GM12873 (cell line): ENCODE results near the gene USP32.

Experiments used
- CTCF ChIP-seq: IDR thresholded peaks from 2 replicates; pipeline ENCODE4 v1.5.1; 2012; ENCODE audit warnings: low read depth, mild to moderate bottlenecking, moderate library complexity, low read length, control low read depth; ENCODE audit not compliant: insufficient read depth; ENCODE audit errors: missing control alignments

USP32 gene

GRCh38 chr17:60392845-60393702 is 1.1 kb upstream of the USP32 start:
- TF ChIP-seq CTCF = no peak

DNA sequence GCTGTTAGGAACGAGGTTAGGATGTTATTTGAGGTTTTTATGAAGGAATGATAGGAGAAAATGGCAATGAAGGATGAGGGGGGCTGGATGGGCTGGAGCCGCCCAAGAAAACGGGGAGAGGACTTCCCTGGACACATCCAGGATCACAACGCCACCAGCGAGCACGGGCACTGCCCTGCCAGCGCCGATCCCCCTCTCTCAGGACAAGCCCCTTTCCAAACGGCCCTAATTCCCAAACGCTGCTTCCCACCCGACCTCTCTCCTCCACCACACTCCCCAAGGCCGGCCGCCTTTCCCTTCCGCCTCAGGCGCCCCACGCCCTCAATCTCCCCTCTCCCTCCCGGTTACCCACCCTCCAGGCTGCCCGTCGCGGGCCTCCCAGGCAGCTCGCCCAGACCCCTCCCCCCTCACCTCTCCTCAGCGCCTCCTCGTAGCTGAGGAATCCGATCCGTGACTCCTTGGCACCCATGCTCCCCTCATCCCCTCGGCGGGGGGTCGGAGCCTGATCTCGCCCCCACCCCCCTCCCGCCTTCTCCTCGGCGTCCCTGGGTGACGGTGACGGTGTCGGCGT is 377 bp downstream of the USP32 start:
- no peak for TF ChIP-seq CTCF

DNA sequence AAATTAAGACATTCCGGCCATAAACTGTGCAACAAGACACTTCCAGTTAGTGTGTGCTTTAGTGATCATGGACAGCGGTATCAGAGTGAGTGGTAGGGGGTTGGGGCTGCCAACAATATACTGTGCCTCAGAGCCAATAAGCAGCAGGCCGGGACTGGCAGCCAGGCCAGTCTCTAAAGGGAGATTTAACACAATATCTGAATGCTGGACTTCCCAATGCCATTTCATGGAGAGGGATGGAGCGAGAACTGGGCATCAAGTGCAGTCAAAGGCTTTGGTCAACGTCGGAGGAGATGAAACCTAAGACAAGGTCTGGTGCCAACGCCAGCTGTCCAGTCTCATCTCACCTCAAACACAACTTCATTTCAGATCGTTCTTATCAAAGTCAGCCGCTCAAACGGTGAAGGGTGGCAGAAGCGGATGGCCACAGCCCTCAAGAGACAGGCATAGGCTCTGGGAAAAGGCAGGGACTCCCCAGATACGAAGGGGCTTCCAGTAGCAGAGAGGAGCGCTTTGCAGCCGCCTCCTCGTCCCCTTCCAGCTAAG is 935 bp downstream of the USP32 start:
- TF ChIP-seq CTCF = no peak

DNA sequence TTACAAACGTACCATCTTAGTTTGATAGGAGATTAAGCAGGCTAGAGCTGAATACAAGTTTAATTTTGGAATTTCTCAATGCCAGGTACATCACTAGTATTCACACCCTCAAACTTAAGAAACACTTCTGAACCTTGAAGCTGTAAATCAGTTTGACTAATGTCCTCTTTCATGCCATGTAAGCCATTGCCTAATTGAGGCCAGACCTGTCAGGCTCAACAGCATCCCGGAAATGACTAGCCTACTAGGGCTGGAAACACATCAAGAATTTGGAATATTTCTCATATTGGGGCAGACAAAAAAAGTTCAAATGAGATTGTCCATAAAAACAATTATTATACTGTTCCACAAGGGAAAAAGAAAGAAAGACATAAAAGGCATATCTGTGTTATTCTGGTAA is 1.7 kb downstream of the USP32 start:
- no peak for TF ChIP-seq CTCF

DNA sequence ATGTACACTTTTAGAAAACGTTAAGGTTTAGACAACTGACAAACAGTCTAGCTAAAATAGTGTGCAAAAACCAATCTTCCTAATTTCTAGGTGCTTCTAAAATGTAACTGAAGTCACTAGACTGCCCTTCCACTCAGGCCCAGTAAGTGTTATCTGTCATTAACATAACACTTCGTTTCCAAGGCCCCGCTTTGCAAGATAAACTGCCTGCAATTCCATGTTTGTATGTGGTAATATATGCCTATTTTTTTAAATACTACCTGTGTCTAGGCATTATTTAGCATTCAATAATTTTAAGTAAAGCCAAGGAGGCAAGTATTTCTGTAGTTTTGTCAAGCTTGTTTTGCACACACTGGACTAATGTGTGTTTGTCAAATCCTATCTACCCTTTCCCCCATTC is 3.2 kb downstream of the USP32 start:
- no peak for TF ChIP-seq CTCF

DNA sequence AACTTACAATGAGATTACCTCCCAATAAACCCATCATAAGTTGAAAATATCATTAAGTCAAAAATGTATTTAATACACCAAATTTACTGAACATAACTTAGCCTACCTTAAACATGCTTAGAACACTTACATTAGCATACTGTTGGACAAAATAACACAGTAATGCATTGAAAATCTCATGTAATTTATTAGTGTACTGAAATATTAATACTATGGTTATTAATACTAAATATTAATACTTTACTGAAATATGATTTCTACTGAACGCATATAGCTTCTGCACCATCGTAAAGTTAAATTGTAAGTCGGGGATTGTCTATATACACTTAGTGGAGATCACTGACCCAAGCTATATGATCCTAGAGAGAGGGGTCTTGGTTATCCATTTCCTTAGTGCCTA is 4.3 kb downstream of the USP32 start:
- TF ChIP-seq CTCF = no peak
